GM19467 (cell line): ENCODE results near the gene KL.

Source experiments
- ATAC-seq: cut with Tn5 transposase; IDR thresholded peaks from one replicate; pipeline ENCODE4 v1.9.1; 2021; ENCODE audit warnings: mild to moderate bottlenecking, moderate library complexity; ENCODE audit not compliant: unreplicated experiment

KL gene

DNA sequence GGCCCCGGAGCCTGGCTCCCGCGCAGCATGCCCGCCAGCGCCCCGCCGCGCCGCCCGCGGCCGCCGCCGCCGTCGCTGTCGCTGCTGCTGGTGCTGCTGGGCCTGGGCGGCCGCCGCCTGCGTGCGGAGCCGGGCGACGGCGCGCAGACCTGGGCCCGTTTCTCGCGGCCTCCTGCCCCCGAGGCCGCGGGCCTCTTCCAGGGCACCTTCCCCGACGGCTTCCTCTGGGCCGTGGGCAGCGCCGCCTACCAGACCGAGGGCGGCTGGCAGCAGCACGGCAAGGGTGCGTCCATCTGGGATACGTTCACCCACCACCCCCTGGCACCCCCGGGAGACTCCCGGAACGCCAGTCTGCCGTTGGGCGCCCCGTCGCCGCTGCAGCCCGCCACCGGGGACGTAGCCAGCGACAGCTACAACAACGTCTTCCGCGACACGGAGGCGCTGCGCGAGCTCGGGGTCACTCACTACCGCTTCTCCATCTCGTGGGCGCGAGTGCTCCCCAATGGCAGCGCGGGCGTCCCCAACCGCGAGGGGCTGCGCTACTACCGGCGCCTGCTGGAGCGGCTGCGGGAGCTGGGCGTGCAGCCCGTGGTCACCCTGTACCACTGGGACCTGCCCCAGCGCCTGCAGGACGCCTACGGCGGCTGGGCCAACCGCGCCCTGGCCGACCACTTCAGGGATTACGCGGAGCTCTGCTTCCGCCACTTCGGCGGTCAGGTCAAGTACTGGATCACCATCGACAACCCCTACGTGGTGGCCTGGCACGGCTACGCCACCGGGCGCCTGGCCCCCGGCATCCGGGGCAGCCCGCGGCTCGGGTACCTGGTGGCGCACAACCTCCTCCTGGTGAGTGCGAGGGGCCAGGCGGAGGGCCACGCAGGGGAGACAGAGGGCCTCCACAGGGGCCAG, at the start of gene KL:
TSS of gene KL (plus strand) at position 10 of the 909 bp plus-strand sequence. CDS start at position 28, 18 bp downstream.
- no peak for ATAC-seq

DNA sequence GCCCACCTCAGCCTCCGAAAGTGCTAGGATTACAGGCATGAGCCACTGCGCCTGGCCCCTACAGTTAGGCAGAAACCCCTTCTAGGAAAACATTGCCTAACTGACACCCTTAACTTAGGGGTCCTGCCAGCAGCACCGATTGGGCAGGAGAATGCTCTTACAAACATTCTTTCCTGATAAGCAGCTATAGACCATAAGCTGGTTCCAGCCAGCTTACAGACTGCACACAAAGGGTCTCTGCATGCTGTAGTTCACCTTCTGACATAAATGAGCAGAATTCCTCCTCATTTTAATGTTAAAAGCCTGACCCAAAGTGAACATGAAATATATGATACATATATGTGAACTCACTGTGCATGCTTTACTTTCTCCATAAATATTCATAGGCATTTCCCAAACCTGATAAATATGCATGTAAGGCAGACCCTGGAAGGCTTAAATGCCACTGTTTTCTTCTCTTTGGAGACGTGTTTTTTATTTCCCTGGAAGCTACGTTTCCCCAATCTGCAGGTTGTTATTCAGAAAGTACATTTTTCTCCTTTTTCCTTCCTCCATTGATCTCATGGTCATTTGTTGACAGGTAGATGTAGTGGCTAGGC, 48.5 kb upstream of the KL start:
- no peak for ATAC-seq

DNA sequence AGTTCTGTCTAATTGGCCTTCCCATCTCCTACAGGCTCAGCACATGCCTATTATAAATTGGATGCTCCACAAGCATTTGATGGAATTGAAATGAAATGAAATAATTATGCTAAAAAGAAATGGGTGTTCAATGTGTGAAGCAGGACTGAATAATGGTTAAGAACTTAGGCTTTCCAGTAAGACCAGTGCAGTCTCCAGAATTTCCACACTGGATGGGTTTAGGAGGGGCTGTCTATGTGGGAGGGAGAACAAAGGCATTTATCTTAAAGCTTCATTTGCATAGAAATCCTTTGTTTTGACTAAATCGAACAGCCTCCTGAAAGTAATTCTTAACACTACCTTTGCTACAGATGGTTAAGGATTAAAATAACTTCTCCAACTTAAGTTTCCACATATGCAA, 47.9 kb upstream of the KL start:
- no peak for ATAC-seq

DNA sequence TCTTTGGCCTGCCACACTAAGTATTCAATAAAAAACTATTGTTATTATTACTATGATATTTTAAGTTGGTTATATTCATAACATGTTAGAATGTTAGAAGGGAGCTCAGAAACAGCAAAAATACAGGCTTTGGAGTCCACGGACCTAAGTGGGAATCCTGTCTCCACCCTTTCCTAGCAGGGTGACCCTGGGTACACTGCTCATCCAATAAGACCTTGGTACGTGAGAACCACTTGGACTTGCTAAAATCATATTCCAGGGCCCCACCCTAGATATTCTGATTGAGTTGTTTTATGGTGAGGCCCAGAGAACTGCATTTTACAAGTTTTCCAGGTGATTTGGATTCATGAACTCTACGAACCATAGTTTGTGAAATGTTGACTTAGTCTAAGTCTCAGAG, 47.4 kb upstream of the KL start:
- ATAC-seq, result no peak

DNA sequence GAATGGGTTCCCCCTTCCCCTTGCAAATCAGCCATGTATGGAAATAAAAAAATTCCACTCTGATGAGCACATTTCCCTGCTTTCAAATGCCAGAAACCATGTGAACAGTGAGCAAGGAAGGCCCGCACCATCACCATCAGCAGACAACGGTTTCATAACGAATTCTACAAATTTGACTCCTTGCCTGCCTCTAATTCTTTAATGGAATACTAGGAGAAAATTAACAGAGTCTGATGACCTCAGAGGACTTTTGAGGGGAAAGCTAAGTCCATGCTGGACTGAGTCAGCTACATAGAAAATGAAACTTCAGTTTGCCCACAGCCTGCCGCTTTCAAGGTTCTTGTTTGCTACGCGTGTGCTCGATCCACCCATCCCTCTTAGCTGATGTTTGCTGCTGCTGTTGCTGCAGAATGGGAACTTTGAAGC, 46.7 kb upstream of the KL start:
- no peak for ATAC-seq

DNA sequence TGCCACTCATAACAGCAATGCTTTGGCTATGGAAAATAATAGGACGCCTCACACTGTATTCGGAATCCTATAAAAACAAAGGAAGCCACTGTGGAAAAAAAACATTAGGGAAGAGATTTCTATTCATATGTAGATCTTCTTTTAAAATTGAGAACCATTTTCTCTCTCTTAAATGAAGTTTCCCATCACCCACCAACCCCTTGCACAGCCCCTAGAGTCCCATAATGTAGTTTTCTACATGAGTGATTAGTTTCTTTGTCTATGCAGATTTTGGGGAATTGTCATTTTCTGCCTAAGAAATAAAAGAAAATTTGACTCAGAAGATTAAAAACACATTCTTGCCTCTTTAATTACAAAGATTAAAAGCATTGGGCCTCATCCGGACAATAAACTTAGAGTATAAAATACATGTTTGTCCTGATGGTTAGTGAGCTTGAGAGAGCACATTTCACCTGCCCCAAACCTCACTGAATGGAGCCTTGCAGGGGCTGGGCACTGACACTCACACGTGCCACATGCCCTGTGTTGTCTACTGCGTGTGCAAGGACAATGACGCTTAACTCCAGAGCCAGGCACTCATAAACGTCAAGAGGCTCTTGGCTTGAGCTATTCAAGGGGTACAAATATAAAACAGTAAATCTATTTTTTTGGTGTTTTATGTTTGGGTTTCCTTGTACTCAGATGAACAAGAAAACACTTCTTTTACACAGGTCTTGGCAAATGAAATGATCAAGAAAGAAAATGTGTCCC, 40.0 kb upstream of the KL start:
- ATAC-seq, result no peak

DNA sequence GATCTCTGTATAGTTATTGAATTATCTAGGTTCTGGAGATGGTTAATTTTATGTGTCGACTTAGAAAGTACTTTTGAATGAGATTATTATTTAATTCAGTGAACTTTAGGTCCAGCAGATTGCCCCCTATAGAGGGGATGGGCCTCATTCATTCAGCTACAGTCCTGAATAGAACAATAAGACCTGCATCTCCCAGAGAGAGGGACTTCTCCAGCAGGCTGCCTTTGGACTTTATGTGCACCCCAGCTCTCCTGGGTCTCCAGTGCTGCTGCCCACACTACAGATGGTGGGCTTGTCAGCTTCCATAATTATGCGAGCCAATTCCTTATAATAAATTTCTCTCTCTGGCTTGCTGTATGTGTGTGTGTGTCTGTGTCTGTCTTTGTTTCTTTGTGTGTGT, 39.3 kb upstream of the KL start:
- no peak for ATAC-seq

DNA sequence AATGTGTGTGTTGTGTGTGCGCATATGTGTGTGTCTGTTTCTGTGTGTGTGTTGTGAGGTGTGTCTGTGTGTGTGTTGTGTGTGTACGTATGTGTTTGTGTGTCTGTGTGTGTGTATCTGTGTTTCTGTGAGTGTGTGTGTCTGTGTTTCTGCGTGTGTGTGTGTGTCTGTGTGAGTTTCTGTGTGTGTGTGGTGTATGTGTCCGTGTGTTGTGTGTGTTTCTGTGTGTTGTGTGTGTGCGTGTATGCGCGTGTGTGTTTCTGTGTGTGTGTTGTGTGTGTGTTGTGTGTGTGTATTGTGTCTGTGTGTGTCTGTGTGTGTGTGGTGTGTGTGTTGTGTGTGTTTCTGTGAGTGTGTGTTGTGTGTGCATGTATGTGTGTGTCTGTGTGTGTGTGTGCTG, 38.9 kb upstream of the KL start:
- no peak for ATAC-seq

DNA sequence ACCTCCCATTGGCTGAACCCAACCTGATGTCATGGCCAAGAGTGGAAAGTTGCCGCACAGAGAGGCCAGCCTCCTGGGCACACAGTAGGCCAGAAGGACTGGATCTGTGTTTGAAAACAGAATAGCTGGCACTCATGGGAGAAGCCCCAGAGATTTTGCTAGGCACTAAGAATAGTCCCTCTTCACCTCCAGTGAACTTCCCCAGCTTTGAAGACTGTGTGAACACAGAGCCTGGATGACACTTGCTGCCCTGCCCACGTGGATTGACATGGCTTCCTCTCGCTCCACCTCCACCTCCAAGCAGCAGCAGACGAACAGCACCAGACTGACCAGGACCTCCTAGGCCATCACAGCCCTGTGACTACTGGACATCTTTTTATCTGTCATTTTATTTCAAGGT, 37.9 kb upstream of the KL start:
- no peak for ATAC-seq

DNA sequence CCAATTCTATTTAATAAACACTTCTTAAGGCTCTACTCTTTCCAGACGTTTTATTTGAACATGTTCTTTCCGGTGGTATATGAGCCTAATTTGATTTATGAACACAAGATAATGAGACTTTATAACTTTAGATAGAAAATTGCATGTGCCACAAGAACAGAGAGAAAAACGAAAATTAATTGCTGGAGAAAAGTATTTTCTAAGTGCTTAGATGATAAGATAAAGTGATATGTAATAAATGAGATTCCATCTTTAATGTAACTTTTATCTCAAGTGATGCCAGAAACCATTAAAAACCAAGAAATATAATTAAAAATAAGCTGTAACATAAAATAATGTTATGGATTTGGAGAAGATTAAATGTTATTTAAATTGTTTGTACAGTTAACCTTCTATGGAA, 33.2 kb upstream of the KL start:
- ATAC-seq, result no peak

DNA sequence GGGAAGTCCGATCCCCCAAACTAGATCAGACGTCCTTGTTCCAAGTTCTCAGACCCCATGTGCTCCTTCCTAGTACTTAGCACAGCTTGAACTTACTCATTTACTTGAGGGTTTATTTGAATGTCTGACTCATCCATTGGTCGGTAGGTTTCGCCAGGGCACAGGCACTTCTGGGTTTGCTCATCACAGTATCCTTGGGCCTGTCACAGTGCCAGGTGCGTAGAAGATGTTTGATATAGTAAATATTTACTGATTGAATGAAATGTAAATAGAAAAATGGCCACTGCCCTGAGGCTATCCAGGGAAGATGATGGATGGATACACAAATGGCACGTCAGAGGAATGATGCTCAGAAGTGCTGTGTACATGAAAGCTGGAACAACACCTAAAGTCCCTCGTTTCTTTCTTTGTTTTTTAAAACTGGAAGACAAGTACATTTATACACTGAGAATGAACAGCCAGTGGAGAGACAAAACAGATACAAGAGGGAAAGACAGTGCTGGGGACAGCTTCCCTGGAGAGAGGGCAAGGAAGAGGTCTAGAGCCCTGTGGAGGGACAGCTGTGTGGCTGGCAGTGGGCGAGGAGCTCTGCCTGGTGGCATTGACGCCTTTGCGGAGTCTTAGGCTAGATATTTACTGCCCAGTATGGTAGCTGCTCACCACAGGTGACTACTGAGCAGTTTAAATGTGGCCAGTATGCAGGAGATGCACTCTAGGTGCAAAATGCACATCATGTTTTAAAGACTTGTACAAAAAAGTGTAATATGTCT, 31.2 kb upstream of the KL start:
- ATAC-seq, result no peak

DNA sequence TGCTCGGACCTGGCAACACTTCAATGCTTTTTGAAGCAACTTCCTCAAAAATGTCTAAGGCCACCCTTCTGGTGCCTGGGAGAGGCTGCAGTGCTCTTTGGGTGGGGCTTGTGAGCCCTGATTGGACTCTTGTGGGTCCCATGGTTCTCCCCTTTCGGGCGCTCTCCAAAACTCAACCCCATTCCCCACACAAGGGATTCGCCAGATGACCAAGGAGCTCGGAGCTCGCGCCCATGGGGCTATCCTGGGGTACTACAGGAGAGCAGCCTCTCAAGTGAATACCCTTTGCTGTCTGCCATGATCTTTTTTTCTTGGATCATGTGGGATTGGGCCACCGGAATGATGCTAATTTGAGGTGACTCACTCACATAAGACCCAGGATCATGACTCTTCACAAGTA, 29.7 kb upstream of the KL start:
- ATAC-seq, result no peak

DNA sequence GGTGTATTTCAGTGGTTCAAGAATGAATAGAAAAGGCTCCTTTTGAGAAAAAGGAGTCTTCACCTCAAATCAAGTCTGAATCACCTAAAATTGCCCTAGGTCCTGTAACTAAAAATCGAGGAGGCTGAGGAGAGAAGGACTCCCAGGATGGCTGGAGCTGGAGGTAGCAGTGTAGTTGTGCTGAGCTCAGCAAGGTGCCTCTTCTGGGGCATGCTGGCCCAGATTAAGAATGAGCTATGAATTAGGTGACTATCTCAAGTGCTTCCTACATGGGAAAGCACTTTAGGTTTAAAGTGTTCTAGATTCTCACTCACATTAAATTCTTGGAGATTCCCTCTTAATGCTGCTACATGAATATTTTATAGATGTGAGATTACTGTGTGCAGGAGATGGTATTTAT, 28.8 kb upstream of the KL start:
- no peak for ATAC-seq

DNA sequence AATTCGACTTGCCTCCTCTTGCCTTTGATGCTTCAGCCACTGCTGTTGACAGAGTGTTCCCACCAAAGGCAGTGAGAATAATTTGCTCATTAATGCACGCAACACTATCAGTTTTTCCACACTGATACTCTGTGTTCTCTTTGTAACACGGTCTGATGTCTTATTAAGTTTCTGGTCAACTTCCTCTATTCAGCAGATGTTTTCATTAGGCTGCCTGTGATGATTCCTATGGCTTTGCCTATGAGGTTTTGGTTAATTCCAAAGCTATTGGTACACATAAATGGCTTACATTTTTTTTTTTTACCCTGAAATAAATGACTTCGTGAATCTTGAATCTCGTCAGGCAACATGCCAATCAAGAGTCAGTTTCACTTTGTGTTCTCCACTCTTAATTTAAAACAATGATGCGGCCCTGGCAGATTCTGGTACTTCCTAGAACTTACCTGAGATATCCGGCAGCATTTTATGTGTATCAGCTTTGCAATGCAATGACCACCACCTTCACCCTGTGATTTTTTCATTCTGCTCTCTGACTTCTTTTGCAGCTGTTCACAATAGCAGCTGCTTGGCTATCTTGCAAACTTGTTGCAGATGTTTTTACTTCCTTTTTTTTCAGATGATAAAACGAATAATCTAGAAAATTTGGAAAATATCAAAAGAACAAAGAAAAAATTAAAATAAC, 27.5 kb upstream of the KL start:
- no peak for ATAC-seq

DNA sequence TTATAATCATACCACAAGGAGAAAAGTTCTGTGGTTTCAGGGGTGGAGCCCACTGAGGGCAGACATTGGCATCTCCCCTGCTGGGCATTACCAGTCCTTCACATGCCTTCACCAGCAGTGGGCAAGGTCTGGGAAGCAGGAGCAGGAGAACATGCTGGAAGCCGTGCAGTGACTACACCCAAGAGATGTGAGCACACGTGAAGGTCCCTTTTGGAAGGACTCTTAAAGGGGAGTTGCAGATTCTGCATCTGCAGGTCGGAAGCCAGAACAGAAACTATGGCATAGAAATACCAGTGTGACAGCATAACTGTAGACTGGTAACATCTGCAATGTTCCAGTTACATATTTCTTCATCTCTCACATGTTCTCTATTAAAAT, 26.9 kb upstream of the KL start:
- no peak for ATAC-seq

DNA sequence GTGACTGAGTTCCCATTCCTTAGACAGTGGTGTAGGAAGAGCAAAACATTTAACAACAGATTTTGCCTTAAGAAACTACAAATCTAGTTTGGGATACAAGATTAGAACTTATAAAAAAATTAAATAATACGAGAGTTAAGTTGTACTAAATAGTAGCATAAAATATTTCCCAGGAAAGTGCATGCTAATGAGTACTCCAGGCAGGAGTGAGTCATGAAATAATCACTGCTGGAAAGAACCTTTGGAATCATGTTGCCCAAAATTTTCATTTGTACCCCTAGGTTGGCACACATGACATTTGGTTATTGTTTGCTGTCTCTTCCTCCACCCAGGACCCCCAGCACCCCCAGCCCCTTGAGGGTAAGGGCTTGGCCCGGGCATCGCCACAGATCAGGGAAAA, 26.3 kb upstream of the KL start:
- ATAC-seq, result no peak

DNA sequence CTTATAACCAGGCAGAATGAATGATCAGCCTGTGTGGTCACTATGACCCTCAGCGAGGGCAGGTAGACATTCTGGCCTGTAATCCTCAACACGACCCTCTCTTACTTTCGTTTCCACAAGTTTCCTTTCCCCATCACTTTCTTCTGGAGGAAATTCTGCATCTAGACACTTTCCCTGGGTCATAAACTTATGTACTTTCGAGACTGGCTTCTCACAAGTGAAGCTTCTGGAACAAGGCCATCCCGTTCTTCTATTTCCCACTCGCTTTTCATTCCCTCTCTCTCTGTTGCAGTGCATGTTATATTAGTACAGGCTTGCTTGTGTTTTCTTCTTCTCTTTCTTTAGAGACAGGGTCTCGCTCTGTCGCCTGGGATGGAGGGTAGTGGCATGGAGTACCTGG, 23.1 kb upstream of the KL start:
- no peak for ATAC-seq

DNA sequence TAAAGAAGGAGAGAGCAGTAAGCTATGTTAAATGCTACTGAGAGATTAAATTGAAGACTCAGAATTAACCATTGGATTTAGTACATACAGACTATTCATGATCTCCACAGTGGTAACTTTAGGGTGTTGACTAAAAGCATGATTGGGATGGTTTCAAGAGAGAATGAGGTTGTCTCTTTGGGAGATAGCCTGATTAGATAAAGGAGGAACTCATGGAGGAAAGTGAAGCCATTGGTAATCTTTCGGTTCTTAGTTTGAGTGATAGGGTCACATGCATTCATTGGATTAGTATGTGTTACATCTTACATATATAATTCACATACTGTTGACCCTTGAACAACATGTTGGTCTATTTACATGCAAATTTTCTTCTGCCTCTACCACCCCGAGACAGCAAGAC, 18.8 kb upstream of the KL start:
- ATAC-seq, result no peak

DNA sequence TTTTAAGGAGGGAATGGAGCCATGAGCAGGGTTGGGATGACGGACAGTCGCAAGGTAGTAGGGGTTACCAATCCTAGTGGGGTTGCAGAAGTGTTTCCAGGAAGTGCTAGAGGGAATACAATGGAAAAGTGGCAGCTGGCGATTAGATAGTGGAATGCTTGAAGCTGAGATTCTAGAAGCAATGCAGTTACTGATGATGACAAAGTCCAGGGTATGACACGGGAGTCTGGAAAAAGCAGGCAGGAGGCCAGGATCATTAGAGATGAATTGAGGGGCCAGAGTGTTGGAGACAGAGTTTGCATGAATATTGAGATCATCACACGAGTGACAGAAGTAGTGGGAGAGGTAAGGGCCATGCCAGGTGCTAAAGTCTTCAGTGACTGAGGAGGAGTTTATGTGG, 17.3 kb upstream of the KL start:
- no peak for ATAC-seq

DNA sequence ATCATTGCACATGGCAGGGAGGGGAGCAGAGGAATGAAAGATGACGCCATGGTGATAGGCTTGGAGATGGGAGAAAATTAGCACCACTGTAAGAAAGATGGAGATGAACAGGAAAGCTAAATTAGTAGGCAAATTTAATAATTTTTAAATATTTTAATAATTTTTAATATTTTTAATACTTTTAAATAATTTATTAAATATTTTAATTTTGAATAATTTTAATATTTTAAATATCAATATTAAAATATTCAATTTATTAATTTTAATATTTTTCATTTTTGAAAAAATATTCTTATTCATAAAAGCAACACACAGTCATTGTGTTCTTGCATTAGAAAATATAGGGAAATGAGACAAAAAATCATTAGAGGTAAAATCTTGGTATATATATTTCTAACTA, 15.9 kb upstream of the KL start:
- ATAC-seq, result no peak
